ENCODE measurements around the gene PDZD8.

Gene PDZD8

GRCh38 chr10:117375360-117376178 lies at the start of gene PDZD8:
TSS of gene PDZD8 (minus strand) at chr10:117375440. CDS start at chr10:117375227, 213 bp downstream.
- DNase-seq: peak; percentile 23

- DNase-seq: no peak
These were observed 48.9 kb upstream of the PDZD8 start for GRCh38 chr10:117424171-117424570.

- no peak for DNase-seq
These were observed 46.7 kb upstream of the PDZD8 start for GRCh38 chr10:117421985-117422384.

GRCh38 chr10:117420768-117421167 lies 45.5 kb upstream of the PDZD8 start:
- DNase-seq: no peak

- no peak for DNase-seq
These were observed 44.7 kb upstream of the PDZD8 start for GRCh38 chr10:117419921-117420320.

- no peak for DNase-seq
These were observed 43.9 kb upstream of the PDZD8 start for GRCh38 chr10:117419159-117419558.

- DNase-seq: no peak
These were observed 42.9 kb upstream of the PDZD8 start for GRCh38 chr10:117418121-117418520.

- no peak for DNase-seq
These were observed 42.0 kb upstream of the PDZD8 start for GRCh38 chr10:117417196-117417595.

GRCh38 chr10:117413928-117414618 lies 38.8 kb upstream of the PDZD8 start:
- DNase-seq: no peak

- DNase-seq: no peak
These were observed 37.3 kb upstream of the PDZD8 start for GRCh38 chr10:117412469-117413010.

GRCh38 chr10:117411479-117412399 lies 36.5 kb upstream of the PDZD8 start:
- DNase-seq: peak; percentile 0

GRCh38 chr10:117410557-117410956 lies 35.3 kb upstream of the PDZD8 start:
- DNase-seq: no peak

GRCh38 chr10:117409549-117410305 lies 34.5 kb upstream of the PDZD8 start:
- no peak for DNase-seq

- DNase-seq: no peak
These were observed 33.5 kb upstream of the PDZD8 start for GRCh38 chr10:117408436-117409384.

- no peak for DNase-seq
These were observed 30.5 kb upstream of the PDZD8 start for GRCh38 chr10:117405730-117406129.

GRCh38 chr10:117400329-117400728 lies 25.1 kb upstream of the PDZD8 start:
- no peak for DNase-seq

- DNase-seq: no peak
These were observed 24.3 kb upstream of the PDZD8 start for GRCh38 chr10:117399341-117400196.

- no peak for DNase-seq
These were observed 22.8 kb upstream of the PDZD8 start for GRCh38 chr10:117398029-117398428.

- no peak for DNase-seq
These were observed 16.4 kb upstream of the PDZD8 start for GRCh38 chr10:117391436-117392205.
